Loucy (cell line): ENCODE data around the gene MICU2.

Experiments
- EZH2phosphoT487 ChIP-seq: fragments of 200-600 bp; IDR thresholded peaks from 2 replicates; pipeline ENCODE4 v1.6.1; 2018; ENCODE audit warnings: antibody characterized with exemption, mild to moderate bottlenecking, moderate library complexity, borderline replicate concordance
- TF ChIP-seq, protein P1 (sequence below): fragments of 200-600 bp; sonication (generic); conservative IDR thresholded peaks from 2 replicates; pipeline ENCODE4 v1.5.1; 2014; ENCODE audit warnings: mild to moderate bottlenecking, antibody characterized with exemption, low read length

DNA sequence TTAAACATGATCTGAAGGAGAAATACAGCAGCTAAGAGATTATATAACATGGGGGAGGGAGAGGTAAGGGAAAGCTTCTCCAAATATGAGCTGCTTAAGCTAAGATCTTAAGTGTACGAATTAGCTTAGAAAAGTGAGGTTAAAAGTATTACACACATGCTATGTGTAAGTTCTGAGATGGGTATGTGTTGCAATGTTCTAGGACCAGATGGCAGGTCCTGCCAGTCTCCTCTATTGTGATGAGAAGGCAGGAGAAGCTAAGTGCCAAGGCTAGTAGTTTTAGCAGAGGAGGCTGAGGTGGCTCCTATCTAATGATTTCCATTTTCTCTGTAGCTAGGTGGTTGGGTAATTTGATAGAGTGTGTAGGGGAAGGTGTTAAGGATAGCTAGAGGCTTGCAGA is 57.6 kb downstream of the MICU2 start:
- TF ChIP-seq EZH2phosphoT487: no peak
- TF ChIP-seq, protein P1, sequence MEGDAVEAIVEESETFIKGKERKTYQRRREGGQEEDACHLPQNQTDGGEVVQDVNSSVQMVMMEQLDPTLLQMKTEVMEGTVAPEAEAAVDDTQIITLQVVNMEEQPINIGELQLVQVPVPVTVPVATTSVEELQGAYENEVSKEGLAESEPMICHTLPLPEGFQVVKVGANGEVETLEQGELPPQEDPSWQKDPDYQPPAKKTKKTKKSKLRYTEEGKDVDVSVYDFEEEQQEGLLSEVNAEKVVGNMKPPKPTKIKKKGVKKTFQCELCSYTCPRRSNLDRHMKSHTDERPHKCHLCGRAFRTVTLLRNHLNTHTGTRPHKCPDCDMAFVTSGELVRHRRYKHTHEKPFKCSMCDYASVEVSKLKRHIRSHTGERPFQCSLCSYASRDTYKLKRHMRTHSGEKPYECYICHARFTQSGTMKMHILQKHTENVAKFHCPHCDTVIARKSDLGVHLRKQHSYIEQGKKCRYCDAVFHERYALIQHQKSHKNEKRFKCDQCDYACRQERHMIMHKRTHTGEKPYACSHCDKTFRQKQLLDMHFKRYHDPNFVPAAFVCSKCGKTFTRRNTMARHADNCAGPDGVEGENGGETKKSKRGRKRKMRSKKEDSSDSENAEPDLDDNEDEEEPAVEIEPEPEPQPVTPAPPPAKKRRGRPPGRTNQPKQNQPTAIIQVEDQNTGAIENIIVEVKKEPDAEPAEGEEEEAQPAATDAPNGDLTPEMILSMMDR: no peak
